PC-9 (cell line): ENCODE results near the gene UQCRC1. TPM values are rescaled to one million over a fixed set of nuclear protein-coding genes. Genes with fewer than 3 reads are reported as not detected.

ENCODE experiments used
- BruUV-seq: library from RNA; stranded (reverse); fragments of 400-500 nt; replicated peaks from 2 replicates; lab custom pipeline; 2021; lab: Mats Ljungman, UMichigan
- CTCF ChIA-PET: fragments of 300-600 bp; sonication (Branson Sonifier 250); formaldehyde crosslinking; loops from one replicate; lab custom pipeline; 2022; ENCODE audit warnings: antibody characterized with exemption; lab: Charles Lee
- POLR2A ChIA-PET: fragments of 300-600 bp; sonication (Branson Sonifier 250); formaldehyde crosslinking; loops from one replicate; lab custom pipeline; 2022; ENCODE audit warnings: antibody characterized with exemption; ENCODE audit not compliant: unreplicated experiment; lab: Charles Lee
- DNase-seq, 2 experiments: peaks; one replicate each; pipeline versions ENCODE4 v3.0.0 to v3.0.0-alpha.2; 2015 to 2022; ENCODE audit warnings: mixed read lengths in 1 of 2
- H2AFZ ChIP-seq: fragments of 200-600 bp; sonication (generic); 2 replicates; pipeline ENCODE4 v1.8.1; 2017; ENCODE audit warnings: antibody characterized with exemption
- H3F3A ChIP-seq: fragments of 200-600 bp; sonication (generic); 2 replicates; pipeline ENCODE4 v1.8.1; 2017; ENCODE audit warnings: antibody characterized with exemption, mild to moderate bottlenecking, low read depth; ENCODE audit not compliant: insufficient read depth
- H3K27ac ChIP-seq: fragments of 200-600 bp; sonication (generic); 2 replicates; pipeline ENCODE4 v1.6.1; 2016; ENCODE audit warnings: mixed run types
- H3K27me3 ChIP-seq: fragments of 200-600 bp; sonication (generic); 2 replicates; pipeline ENCODE4 v1.6.1; 2016; ENCODE audit warnings: low read depth, mixed run types; ENCODE audit not compliant: insufficient read depth
- H3K36me3 ChIP-seq: fragments of 200-600 bp; sonication (generic); 2 replicates; pipeline ENCODE4 v1.6.1; 2016; ENCODE audit warnings: low read depth, mixed run types
- H3K4me1 ChIP-seq: fragments of 200-600 bp; sonication (generic); replicated peaks from 2 replicates; pipeline ENCODE4 v1.6.1; 2016; ENCODE audit warnings: mixed run types; ENCODE audit not compliant: insufficient read depth
- H3K4me2 ChIP-seq: fragments of 200-600 bp; sonication (generic); 2 replicates; pipeline ENCODE4 v1.6.1; 2017; ENCODE audit warnings: mixed run types
- H3K4me3 ChIP-seq: fragments of 200-600 bp; sonication (generic); 2 replicates; pipeline ENCODE4 v1.6.1; 2016; ENCODE audit warnings: mixed run types
- H3K79me2 ChIP-seq: fragments of 200-600 bp; sonication (generic); 2 replicates; pipeline ENCODE4 v1.6.1; 2017; ENCODE audit warnings: low read depth, mixed run types
- H3K9me2 ChIP-seq: fragments of 200-600 bp; sonication (generic); 2 replicates; pipeline ENCODE4 v1.8.1; 2017; ENCODE audit warnings: mild to moderate bottlenecking; ENCODE audit not compliant: insufficient read depth
- H3K9me3 ChIP-seq: fragments of 200-600 bp; sonication (generic); 2 replicates; pipeline ENCODE4 v1.8.1; 2016; ENCODE audit warnings: low read depth; ENCODE audit not compliant: insufficient read depth
- H4K20me1 ChIP-seq: fragments of 200-600 bp; sonication (generic); 2 replicates; pipeline ENCODE4 v1.8.1; 2017; ENCODE audit not compliant: insufficient read depth
- EZH2 ChIP-seq: fragments of 200-600 bp; sonication (generic); IDR thresholded peaks from 2 replicates; pipeline ENCODE4 v1.8.0; 2017; ENCODE audit warnings: antibody characterized with exemption, low read depth
- intact Hi-C: fragments of 100-400 bp; cut with micrococcal nuclease; formaldehyde crosslinking; loops from one replicate; pipeline ENCODE4 v1.10.0; 2022; ENCODE audit not compliant: unreplicated experiment
- total RNA-seq: library from RNA; stranded (reverse); gene quantifications from 2 replicates; pipeline ENCODE4 v1.2.3, GENCODE V29; 2021
- TF ChIP-seq, protein P1 (sequence below): fragments of 200-600 bp; sonication (generic); conservative IDR thresholded peaks from 2 replicates; pipeline ENCODE4 v1.6.1; 2017; ENCODE audit warnings: mixed run types, antibody characterized with exemption, mild to moderate bottlenecking, moderate library complexity

The UQCRC1 gene
- total RNA-seq, 1 experiment from 2014 or later: 255 TPM

DNA sequence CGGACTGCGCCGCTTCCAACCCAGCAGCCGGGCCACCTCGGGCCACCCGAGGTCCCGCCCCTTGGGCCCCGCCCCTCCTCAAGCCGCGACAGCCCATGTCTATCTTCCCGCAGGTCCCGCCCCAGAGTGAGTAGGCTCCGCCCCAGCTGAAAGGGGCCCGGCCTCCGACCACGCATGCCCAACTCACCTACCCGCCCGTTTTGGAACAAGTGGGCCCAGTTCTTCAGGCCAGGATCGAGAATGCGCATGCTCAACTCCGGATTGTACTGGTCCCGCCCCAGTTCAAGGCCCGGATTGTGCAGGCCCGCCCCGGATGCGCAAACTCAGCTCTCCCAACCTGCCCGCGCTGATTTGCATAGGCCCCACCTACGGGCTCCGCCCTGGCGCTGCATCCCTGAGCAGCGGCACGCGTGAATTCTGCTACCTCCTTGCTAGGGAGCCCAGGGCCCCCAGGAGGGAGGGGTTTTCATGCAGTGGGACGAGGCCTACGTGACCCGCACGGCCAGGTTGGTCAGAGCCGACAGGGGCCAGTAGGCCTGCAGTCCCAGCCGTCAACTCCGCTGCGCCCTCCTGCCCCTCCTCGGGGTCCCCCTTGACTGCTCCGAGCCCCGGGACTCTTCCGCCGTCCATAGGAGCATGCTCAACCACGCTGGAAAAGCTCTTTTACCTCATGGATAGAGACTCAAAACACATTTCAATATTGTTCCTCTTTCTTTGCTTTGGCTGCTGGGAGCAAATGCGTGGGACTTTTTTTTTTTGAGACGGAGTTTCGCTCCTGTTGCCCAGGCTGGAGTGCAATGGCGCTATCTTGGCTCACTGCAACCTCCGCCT lies 52.4 kb downstream of the UQCRC1 start, which contains the start of gene PFKFB4:
Gene PFKFB4, minus strand, starts transcription at position 8 of the 831 bp plus-strand sequence. CDS start 26 bp downstream, outside the sequence.
- Histone ChIP-seq H3K27ac (no peak within 1 kb of the TSS), H4K20me1 (no peaks in the 10 kb centered on the region), H3K4me1 (peaks cover 21% of the 10 kb centered on the region), H3K27me3 (no peaks in the 10 kb centered on the region), H2AFZ (peak within 1 kb of the TSS; percentile 81; the same call in 1 of the 2 replicates), H3K36me3 (no peaks in the 10 kb centered on the region), H3K79me2 (no peaks in the 10 kb centered on the region), H3K9me2 (no peaks in the 10 kb centered on the region), H3K4me3 (peak within 1 kb of the TSS; percentile 66), H3K9me3 (no peaks in the 10 kb centered on the region), H3K4me2 (peak within 1 kb of the TSS; percentile 79), H3F3A (peaks cover 12% of the 10 kb centered on the region; the same call in 1 of the 2 replicates)
- BruUV-seq: no TSS peak
- TF ChIP-seq, protein P1, sequence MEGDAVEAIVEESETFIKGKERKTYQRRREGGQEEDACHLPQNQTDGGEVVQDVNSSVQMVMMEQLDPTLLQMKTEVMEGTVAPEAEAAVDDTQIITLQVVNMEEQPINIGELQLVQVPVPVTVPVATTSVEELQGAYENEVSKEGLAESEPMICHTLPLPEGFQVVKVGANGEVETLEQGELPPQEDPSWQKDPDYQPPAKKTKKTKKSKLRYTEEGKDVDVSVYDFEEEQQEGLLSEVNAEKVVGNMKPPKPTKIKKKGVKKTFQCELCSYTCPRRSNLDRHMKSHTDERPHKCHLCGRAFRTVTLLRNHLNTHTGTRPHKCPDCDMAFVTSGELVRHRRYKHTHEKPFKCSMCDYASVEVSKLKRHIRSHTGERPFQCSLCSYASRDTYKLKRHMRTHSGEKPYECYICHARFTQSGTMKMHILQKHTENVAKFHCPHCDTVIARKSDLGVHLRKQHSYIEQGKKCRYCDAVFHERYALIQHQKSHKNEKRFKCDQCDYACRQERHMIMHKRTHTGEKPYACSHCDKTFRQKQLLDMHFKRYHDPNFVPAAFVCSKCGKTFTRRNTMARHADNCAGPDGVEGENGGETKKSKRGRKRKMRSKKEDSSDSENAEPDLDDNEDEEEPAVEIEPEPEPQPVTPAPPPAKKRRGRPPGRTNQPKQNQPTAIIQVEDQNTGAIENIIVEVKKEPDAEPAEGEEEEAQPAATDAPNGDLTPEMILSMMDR: no peak; the same call in 1 of the 2 replicates
- TF ChIP-seq EZH2: no peak
- CTCF ChIA-PET: interaction anchor here (0.6 to 1.0 kb wide), 3 partner anchors 10 to 130 kb away, joined by 5 to 32 read pairs (median 6); no protein-coding TSS in a partner anchor
- intact Hi-C loops: loop anchor here (2.0 to 5.0 kb wide), 4 partner anchors 38 to 290 kb away; partner anchors contain the start of genes ATRIP and COL7A1
- POLR2A ChIA-PET: interaction anchor here (0.6 to 1.2 kb wide), 6 partner anchors 27 to 451 kb away, joined by 3 to 13 read pairs (median 6); partner anchors contain the start of genes IP6K2 and WDR6
- peak; percentile 91 to 99 for DNase-seq

DNA sequence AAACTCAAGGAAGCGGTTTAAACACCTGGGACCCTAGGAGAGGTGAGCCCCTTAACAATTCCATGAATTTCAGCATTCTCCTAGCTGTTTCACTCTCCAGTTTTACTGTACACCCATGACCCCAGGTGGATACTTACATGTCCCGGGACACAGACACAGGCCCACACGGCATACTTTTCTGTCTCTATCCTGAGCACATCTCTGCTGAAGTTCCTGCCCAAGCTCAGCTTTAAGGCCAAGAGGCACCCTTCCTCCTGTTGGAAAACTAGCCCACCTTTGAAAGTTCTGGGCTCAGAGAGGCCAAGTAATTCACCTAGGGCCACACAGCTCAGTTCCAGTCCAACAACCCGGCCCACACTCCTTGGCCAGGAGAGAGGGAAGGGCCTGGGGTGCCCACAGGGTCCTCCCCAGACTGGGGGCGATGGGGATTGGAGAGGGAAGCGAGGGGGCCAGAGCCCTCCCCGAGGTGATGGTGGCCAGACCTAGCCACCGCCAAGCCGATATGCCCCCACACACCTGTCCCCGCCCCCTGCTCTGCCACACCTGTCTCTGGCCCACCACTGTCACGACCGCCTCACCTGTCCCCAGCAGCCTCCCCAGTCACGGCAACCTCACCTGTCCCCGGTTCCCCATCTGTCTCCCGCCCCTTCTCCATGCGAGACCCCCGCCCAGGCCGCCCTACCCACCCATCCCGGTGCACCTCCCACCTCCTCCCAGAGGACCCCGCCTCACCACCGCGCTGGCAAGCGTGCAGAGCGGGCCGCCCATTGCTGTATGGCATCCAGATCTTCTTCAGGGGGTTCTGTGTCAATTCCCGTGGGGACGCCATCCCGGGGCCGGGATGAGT lies 53.3 kb downstream of the UQCRC1 start:
- intact Hi-C loops: loop anchor here (2.0 to 5.0 kb wide), 4 partner anchors 39 to 289 kb away; partner anchors contain the start of genes ATRIP and COL7A1
- BruUV-seq: no TSS peak
- Histone ChIP-seq H4K20me1 (no peaks in the 10 kb centered on the region), H2AFZ (peak overlapping the region; percentile 81; the same call in 1 of the 2 replicates), H3K27ac (no peak overlapping the region), H3K9me3 (no peaks in the 10 kb centered on the region), H3K79me2 (no peaks in the 10 kb centered on the region), H3F3A (peaks cover 12% of the 10 kb centered on the region; the same call in 1 of the 2 replicates), H3K4me2 (peak overlapping the region; percentile 79), H3K36me3 (no peaks in the 10 kb centered on the region), H3K27me3 (no peaks in the 10 kb centered on the region), H3K9me2 (no peaks in the 10 kb centered on the region), H3K4me3 (peak overlapping the region; percentile 66), H3K4me1 (peaks cover 21% of the 10 kb centered on the region)
- TF ChIP-seq EZH2: no peak
- TF ChIP-seq, protein P1: no peak
- ChIA-PET CTCF (interaction anchor here (0.6 to 1.5 kb wide), 4 partner anchors 11 to 120 kb away, joined by 3 to 32 read pairs (median 6); no protein-coding TSS in a partner anchor), POLR2A (interaction anchor here (0.6 to 1.2 kb wide), 5 partner anchors 26 to 451 kb away, joined by 3 to 13 read pairs (median 8); partner anchors contain the start of genes IP6K2, SLC25A20 and WDR6)
- DNase-seq: no peak
